Ascending aorta (tissue), 2 donors: Measurements from ENCODE around the gene NDUFS6. TPM values are rescaled to one million over a fixed set of nuclear protein-coding genes. Genes with fewer than 3 reads are reported as not detected.

ENCODE experiments used
- DNase-seq, 2 donors: peaks; one replicate each; pipeline ENCODE4 v3.0.0-alpha.2; 2019; ENCODE audit warnings: low spot score in 2 of 2
- H3K27ac ChIP-seq, 2 donors: fragments of 200-600 bp; sonication (generic); one replicate each; pipeline ENCODE4 v1.5.1; 2016 to 2017; ENCODE audit warnings: mild to moderate bottlenecking in 1 of 2
- H3K27me3 ChIP-seq: fragments of 200-600 bp; sonication (generic); one replicate; pipeline ENCODE4 v1.5.1; 2017
- H3K36me3 ChIP-seq, 2 donors: fragments of 200-600 bp; sonication (generic); one replicate each; pipeline ENCODE4 v1.5.1; 2016
- H3K4me1 ChIP-seq, 2 donors: fragments of 200-600 bp; sonication (generic); one replicate each; pipeline ENCODE4 v1.5.1; 2016 to 2017; ENCODE audit warnings: mild to moderate bottlenecking in 1 of 2
- H3K4me3 ChIP-seq, 2 donors: fragments of 200-600 bp; sonication (generic); one replicate each; pipeline ENCODE4 v1.5.1; 2016 to 2017; ENCODE audit warnings: mild to moderate bottlenecking in 1 of 2
- H3K9me3 ChIP-seq, 2 donors: fragments of 200-600 bp; sonication (generic); one replicate each; pipeline ENCODE4 v1.5.1; 2016
- intact Hi-C: fragments of 100-400 bp; cut with DNase I; formaldehyde crosslinking; loops from one replicate; pipeline ENCODE4 v1.15.1; 2023
- total RNA-seq: library from RNA; depleted of rRNA; stranded (reverse); fragments of >200 nt; gene quantifications from one replicate; pipeline ENCODE4 v1.1.0, GENCODE V29; 2016
- TF ChIP-seq, protein P1 (sequence below), 3 experiments: fragments of 200-600 bp in 2 of 3; fragments of 450-650 bp in 1 of 3; sonication (generic) in 2 of 3; IDR thresholded peaks; one replicate each; pipeline ENCODE4 v1.5.1; 2016 to 2019; ENCODE audit warnings: antibody characterized with exemption in 3 of 3, mild to moderate bottlenecking in 1 of 3, moderate library complexity in 1 of 3

The NDUFS6 gene
- total RNA-seq, 1 donor from 2014 or later, result 29.8 TPM

DNA sequence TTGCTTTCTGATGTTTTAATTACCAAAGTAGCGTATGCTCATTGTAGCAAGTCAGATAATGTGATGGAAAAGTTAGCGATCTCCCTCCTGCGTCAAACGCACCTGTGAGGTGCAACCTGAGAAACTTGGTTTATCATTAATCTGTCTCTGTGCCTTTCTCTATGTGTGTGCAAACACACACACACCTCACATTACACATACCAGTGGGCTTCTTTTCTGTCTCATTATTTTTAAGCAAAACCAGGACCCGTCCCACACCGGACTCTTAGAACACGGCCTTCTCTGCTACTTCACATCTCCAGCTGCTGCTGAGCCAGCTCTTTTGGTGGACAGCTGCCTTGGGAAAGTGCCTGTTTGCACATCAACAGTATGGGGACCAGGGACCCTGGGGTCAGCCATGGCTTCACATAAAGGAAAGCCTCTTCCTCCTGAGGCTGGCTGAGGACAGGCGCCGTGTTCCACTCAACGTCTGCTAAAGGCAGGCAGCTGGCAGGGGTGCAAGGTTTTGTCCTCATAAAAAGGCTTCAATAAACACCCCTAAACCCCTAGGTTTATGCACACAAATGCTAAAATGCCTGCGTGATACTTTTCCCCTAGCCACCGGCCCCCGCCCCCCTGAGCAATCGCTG, 45.8 kb upstream of the NDUFS6 start:
- no peak overlapping the region for H3K27ac ChIP-seq
- H3K27me3 ChIP-seq, result no peaks in the 10 kb centered on the region
- H3K36me3 ChIP-seq, result no peaks in the 10 kb centered on the region
- intact Hi-C loops, result no loop called here
- H3K9me3 ChIP-seq, result no peaks in the 10 kb centered on the region
- peak in 1 of 2 donors; percentile 45 for DNase-seq
- TF ChIP-seq, protein P1, sequence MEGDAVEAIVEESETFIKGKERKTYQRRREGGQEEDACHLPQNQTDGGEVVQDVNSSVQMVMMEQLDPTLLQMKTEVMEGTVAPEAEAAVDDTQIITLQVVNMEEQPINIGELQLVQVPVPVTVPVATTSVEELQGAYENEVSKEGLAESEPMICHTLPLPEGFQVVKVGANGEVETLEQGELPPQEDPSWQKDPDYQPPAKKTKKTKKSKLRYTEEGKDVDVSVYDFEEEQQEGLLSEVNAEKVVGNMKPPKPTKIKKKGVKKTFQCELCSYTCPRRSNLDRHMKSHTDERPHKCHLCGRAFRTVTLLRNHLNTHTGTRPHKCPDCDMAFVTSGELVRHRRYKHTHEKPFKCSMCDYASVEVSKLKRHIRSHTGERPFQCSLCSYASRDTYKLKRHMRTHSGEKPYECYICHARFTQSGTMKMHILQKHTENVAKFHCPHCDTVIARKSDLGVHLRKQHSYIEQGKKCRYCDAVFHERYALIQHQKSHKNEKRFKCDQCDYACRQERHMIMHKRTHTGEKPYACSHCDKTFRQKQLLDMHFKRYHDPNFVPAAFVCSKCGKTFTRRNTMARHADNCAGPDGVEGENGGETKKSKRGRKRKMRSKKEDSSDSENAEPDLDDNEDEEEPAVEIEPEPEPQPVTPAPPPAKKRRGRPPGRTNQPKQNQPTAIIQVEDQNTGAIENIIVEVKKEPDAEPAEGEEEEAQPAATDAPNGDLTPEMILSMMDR (IDR thresholded peaks at IDR 0.05), result no peak
- no peak overlapping the region for H3K4me3 ChIP-seq
- no peaks in the 10 kb centered on the region for H3K4me1 ChIP-seq

DNA sequence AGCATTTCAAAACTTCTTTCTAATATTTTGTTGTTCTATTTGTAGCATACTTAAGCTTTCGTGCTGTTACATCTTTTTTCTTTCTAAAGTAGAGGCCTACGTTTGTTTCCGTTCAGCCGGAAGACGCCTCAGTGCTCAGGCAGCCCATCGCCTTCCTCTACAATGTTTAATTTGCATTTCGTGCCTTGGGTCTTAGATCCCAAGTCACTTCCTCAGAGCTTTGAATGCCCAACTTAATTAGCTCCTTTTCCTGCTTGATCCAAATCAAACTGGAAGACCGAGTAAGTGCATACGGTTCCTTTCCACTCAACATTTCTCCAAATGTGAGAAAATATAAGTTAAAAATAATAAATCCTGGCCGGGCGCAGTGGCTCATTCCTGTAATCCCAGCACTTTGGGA, 44.7 kb upstream of the NDUFS6 start:
- Histone ChIP-seq H3K27ac (no peak overlapping the region), H3K4me1 (no peaks in the 10 kb centered on the region), H3K36me3 (no peaks in the 10 kb centered on the region), H3K9me3 (no peaks in the 10 kb centered on the region), H3K4me3 (no peak overlapping the region), H3K27me3 (no peaks in the 10 kb centered on the region)
- TF ChIP-seq, protein P1 (IDR thresholded peaks at IDR 0.05), result no peak
- DNase-seq, result no peak
- intact Hi-C loops, result no loop called here

DNA sequence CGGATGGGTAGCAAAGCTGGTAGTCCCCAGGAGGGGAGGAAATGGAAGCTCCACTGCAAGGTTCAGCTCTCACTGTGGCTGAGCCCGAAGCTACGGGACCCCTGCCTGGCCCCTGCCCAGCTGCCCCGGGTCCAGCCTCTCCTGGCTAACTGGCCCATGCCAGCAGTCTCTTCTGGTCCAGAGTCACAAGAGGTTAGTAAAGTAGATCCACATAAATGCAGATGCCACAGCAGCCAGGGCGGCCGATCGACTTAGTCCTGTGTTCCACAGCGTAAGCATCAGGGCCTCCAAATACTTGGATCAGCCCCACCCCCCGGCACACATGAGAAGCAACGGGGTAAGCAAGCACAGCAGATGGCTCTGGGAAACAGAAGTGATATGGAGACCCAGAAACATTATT, 43.7 kb upstream of the NDUFS6 start:
- peak in 1 of 2 donors; percentile 34 for DNase-seq
- H3K27ac ChIP-seq, result no peak overlapping the region
- TF ChIP-seq, protein P1 (IDR thresholded peaks at IDR 0.05), result no peak
- H3K4me1 ChIP-seq, result no peaks in the 10 kb centered on the region
- H3K36me3 ChIP-seq, result no peaks in the 10 kb centered on the region
- no peak overlapping the region for H3K4me3 ChIP-seq
- intact Hi-C loops, result no loop called here
- no peaks in the 10 kb centered on the region for H3K27me3 ChIP-seq
- no peaks in the 10 kb centered on the region for H3K9me3 ChIP-seq

DNA sequence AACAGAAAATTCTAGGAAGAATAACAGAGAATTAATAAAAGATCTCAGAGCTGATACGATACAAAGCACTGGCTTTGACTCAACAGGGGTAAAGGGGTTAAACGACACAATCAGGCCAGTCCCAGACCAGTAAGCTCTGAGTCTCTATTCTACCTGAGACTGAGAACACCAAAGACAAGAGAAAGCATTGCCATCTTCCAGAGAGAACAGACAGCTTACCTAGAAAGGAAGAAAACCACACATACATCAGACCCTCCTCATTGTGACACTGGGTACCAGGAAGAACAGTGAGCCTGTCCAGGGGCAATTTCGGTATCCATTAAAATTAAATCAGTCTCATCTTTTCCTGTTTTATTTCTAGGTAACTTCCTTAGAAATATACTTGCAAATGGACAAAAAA, 42.6 kb upstream of the NDUFS6 start:
- Histone ChIP-seq H3K9me3 (no peaks in the 10 kb centered on the region), H3K36me3 (no peaks in the 10 kb centered on the region), H3K4me3 (no peak overlapping the region), H3K27me3 (no peaks in the 10 kb centered on the region), H3K27ac (no peak overlapping the region), H3K4me1 (no peaks in the 10 kb centered on the region)
- no peak for DNase-seq
- TF ChIP-seq, protein P1 (IDR thresholded peaks at IDR 0.05), result no peak
- intact Hi-C loops, result no loop called here

DNA sequence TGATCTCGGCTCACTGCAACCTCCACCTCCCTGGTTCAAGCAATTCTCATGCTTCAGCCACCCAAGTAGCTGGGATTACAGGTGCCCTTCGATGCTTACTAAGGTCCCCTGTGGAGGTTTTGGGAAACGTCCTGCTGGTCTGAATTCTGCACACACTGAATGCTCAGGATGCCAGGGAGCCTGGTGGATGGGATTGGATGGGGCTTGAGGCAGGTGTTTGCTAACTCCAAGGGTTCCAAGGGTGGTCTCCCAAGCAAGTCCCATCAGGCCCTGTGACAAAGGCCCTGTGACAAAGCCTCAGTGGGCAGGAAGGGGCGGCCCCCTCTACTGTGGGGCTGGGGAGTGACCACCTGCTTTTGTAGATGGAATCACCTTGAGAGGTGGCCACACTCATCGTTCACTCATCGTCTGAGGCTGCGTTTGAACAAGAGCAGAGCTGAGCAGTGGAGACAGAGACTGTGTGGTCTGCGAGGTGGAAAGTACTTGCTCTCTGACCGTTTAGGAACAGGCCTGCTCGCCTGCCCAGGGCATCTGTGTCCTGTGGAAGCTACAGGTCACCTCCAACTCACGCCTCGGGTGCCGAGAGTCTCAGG, 41.7 kb upstream of the NDUFS6 start:
- H3K27me3 ChIP-seq, result no peaks in the 10 kb centered on the region
- TF ChIP-seq, protein P1 (IDR thresholded peaks at IDR 0.05), result no peak
- no peak overlapping the region for H3K27ac ChIP-seq
- H3K4me3 ChIP-seq, result no peak overlapping the region
- no peaks in the 10 kb centered on the region for H3K4me1 ChIP-seq
- no peaks in the 10 kb centered on the region for H3K9me3 ChIP-seq
- intact Hi-C loops, result no loop called here
- no peaks in the 10 kb centered on the region for H3K36me3 ChIP-seq
- DNase-seq, result peak in 1 of 2 donors; percentile 44
